DOHH2 (cell line): ENCODE data around the gene ABCF1.

ENCODE experiments used
- H3F3A ChIP-seq: fragments of 200-600 bp; sonication (generic), shearing (Covaris generic); 2 replicates; pipeline ENCODE4 v1.6.0; 2016; ENCODE audit warnings: antibody characterized with exemption, mild to moderate bottlenecking; ENCODE audit not compliant: control insufficient read depth, insufficient read depth
- H3K27ac ChIP-seq: fragments of 200-600 bp; sonication (generic); 2 replicates; pipeline ENCODE4 v1.5.1; 2014; ENCODE audit warnings: low read depth, mild to moderate bottlenecking, low read length, moderate library complexity
- H3K27me3 ChIP-seq: fragments of 200-600 bp; sonication (generic); 2 replicates; pipeline ENCODE4 v1.6.1; 2014; ENCODE audit warnings: mild to moderate bottlenecking, low read length, mixed read lengths; ENCODE audit not compliant: control insufficient read depth
- H3K36me3 ChIP-seq: fragments of 200-600 bp; sonication (generic); 2 replicates; pipeline ENCODE4 v1.6.1; 2014; ENCODE audit warnings: mild to moderate bottlenecking, low read length, moderate library complexity, mixed read lengths; ENCODE audit not compliant: control insufficient read depth
- H3K4me1 ChIP-seq: fragments of 200-600 bp; sonication (generic); 2 replicates; pipeline ENCODE4 v1.6.1; 2014; ENCODE audit warnings: mild to moderate bottlenecking, low read length, mixed read lengths; ENCODE audit not compliant: control insufficient read depth
- H3K4me2 ChIP-seq: fragments of 200-600 bp; sonication (generic); 2 replicates; pipeline ENCODE4 v1.6.0; 2014; ENCODE audit warnings: mild to moderate bottlenecking, low read length, moderate library complexity
- H3K4me3 ChIP-seq: fragments of 200-600 bp; sonication (generic); 2 replicates; pipeline ENCODE4 v1.5.1; 2014; ENCODE audit warnings: mild to moderate bottlenecking, low read length, mixed read lengths
- H3K79me2 ChIP-seq: fragments of 200-600 bp; sonication (generic); 2 replicates; pipeline ENCODE4 v1.6.1; 2014; ENCODE audit warnings: mild to moderate bottlenecking, low read length, mixed read lengths; ENCODE audit not compliant: control insufficient read depth
- H3K9me2 ChIP-seq: fragments of 200-600 bp; sonication (generic); replicated peaks from 2 replicates; pipeline ENCODE4 v1.6.1; 2014; ENCODE audit warnings: mild to moderate bottlenecking, low read length, mixed read lengths; ENCODE audit not compliant: control insufficient read depth
- H3K9me3 ChIP-seq: fragments of 200-600 bp; sonication (generic); 2 replicates; pipeline ENCODE4 v1.6.1; 2014; ENCODE audit warnings: antibody characterized with exemption, low read length, mixed read lengths; ENCODE audit not compliant: control insufficient read depth, insufficient read depth
- H4K20me1 ChIP-seq: fragments of 200-600 bp; sonication (generic); 2 replicates; pipeline ENCODE4 v1.6.0; 2014; ENCODE audit warnings: low read depth, mild to moderate bottlenecking, antibody characterized with exemption, low read length, moderate library complexity; ENCODE audit not compliant: control insufficient read depth, insufficient read depth
- EZH2phosphoT487 ChIP-seq: fragments of 200-600 bp; sonication (generic); IDR thresholded peaks from 2 replicates; pipeline ENCODE4 v1.6.1; 2017; ENCODE audit warnings: borderline replicate concordance, mild to moderate bottlenecking, antibody characterized with exemption, low read length, moderate library complexity, mixed read lengths
- TF ChIP-seq, protein P1 (sequence below): fragments of 200-600 bp; sonication (generic); IDR thresholded peaks from one replicate; pipeline ENCODE4 v1.5.1; 2014; ENCODE audit warnings: antibody characterized with exemption, mild to moderate bottlenecking, low read depth, low read length; ENCODE audit not compliant: poor library complexity, severe bottlenecking

ABCF1 gene

GRCh38 chr6:30614843-30615218, 43.6 kb downstream of the ABCF1 start:
- peak overlapping the region; percentile 96 for H3K4me2 ChIP-seq
- peaks cover 26% of the 10 kb centered on the region for H4K20me1 ChIP-seq

GRCh38 chr6:30615219-30615957, 44.1 kb downstream of the ABCF1 start:
- peaks cover 87% of the 10 kb centered on the region for H3K79me2 ChIP-seq
- H3K9me2 ChIP-seq = no peaks in the 10 kb centered on the region
- peaks cover 41% of the 10 kb centered on the region for H3K4me1 ChIP-seq
- H3F3A ChIP-seq = peaks cover 36% of the 10 kb centered on the region
- H3K4me2 ChIP-seq = peak overlapping the region; percentile 96
- no peaks in the 10 kb centered on the region for H3K27me3 ChIP-seq
- peak overlapping the region; percentile 83 for H3K4me3 ChIP-seq
- H3K9me3 ChIP-seq = no peaks in the 10 kb centered on the region
- H3K36me3 ChIP-seq = peaks cover 81% of the 10 kb centered on the region
- TF ChIP-seq, protein P1, sequence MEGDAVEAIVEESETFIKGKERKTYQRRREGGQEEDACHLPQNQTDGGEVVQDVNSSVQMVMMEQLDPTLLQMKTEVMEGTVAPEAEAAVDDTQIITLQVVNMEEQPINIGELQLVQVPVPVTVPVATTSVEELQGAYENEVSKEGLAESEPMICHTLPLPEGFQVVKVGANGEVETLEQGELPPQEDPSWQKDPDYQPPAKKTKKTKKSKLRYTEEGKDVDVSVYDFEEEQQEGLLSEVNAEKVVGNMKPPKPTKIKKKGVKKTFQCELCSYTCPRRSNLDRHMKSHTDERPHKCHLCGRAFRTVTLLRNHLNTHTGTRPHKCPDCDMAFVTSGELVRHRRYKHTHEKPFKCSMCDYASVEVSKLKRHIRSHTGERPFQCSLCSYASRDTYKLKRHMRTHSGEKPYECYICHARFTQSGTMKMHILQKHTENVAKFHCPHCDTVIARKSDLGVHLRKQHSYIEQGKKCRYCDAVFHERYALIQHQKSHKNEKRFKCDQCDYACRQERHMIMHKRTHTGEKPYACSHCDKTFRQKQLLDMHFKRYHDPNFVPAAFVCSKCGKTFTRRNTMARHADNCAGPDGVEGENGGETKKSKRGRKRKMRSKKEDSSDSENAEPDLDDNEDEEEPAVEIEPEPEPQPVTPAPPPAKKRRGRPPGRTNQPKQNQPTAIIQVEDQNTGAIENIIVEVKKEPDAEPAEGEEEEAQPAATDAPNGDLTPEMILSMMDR = no peak
- no peak for TF ChIP-seq EZH2phosphoT487
- H4K20me1 ChIP-seq = peaks cover 26% of the 10 kb centered on the region
- peak overlapping the region; percentile 89 for H3K27ac ChIP-seq

More at GRCh38 chr6:30614843-30615218, 43.6 kb downstream of the ABCF1 start:
- no peaks in the 10 kb centered on the region for H3K27me3 ChIP-seq
- H3K4me3 ChIP-seq = peak overlapping the region; percentile 83
- peaks cover 41% of the 10 kb centered on the region for H3K4me1 ChIP-seq
- H3F3A ChIP-seq = peaks cover 36% of the 10 kb centered on the region
- H3K27ac ChIP-seq = peak overlapping the region; percentile 89
- H3K9me3 ChIP-seq = no peaks in the 10 kb centered on the region
- H3K79me2 ChIP-seq = peaks cover 91% of the 10 kb centered on the region
- no peaks in the 10 kb centered on the region for H3K9me2 ChIP-seq
- TF ChIP-seq EZH2phosphoT487 = no peak
- TF ChIP-seq, protein P1 = no peak
- H3K36me3 ChIP-seq = peaks cover 84% of the 10 kb centered on the region

DNA sequence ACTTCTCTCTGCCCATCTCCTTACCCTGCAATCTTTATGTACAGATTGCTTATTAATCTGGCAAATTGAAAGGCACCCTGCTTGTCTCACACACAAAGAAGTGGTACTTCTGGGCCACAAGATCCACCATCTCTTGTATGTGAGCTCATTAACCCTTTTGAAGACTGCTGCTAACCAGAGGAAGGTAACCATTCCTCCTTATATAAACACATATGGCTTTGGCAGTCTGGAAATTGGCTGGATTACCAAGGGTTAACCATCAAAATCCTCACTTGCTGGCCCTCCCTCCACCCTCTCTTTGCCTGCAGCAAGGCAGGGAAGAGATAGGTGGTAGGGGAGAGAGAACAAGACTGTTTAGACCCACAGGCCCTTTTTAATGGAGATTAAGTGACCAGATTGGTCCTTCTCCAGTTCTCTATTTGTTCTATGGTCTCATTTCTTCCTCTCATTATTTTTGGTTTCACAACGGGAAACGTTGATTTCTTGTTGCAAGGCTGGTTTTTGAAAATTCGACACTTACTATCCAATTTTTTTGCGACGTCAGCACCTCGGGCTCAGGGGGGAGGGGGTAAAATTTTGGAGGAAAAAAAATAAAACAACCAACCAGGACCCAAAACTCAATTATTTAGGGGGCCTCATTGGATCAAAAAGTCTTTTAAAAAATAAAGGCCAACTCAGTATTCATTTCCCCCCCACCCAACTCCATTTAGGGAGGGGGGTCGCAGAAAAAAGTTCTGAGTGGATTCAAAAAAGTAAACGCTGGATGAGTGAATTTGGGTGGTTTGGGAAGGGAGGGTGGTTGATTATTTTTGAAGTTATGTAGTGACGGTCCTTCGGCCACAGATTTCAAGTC, 44.9 kb downstream of the ABCF1 start:
- Histone ChIP-seq H3K79me2 (peaks cover 84% of the 10 kb centered on the region), H3F3A (peaks cover 36% of the 10 kb centered on the region), H3K27ac (peak overlapping the region; percentile 89), H4K20me1 (peaks cover 26% of the 10 kb centered on the region), H3K4me1 (peaks cover 41% of the 10 kb centered on the region), H3K9me2 (no peaks in the 10 kb centered on the region), H3K9me3 (no peaks in the 10 kb centered on the region), H3K4me3 (peak overlapping the region; percentile 83), H3K4me2 (peak overlapping the region; percentile 96), H3K27me3 (no peaks in the 10 kb centered on the region), H3K36me3 (peaks cover 81% of the 10 kb centered on the region)
- no peak for TF ChIP-seq EZH2phosphoT487
- TF ChIP-seq, protein P1 = no peak
